GM18868 (cell line): ENCODE results near the gene LTA.

Experiments used
- ATAC-seq: cut with Tn5 transposase; IDR thresholded peaks from one replicate; pipeline ENCODE4 v1.9.1; 2021; ENCODE audit warnings: mild to moderate bottlenecking, moderate library complexity; ENCODE audit not compliant: unreplicated experiment

Gene LTA

GRCh38 chr6:31621991-31622390 lies 49.9 kb downstream of the LTA start:
- ATAC-seq = no peak

- no peak for ATAC-seq
These were observed 50.6 kb downstream of the LTA start for GRCh38 chr6:31622684-31623091.
